Activated CD4-positive, alpha-beta T cell treated with anti-CD3 and anti-CD28 coated beads for 36 hours (primary cell): ENCODE data around the gene SDC1. TPM values are rescaled to one million over a fixed set of nuclear protein-coding genes. Genes with fewer than 3 reads are reported as not detected.
"Not testable (repeated sequence)": the region's sequence is repeated elsewhere in the genome, so short reads cannot be mapped to it uniquely, and the experiment has no call there.

Experiments
- ATAC-seq: fragments of 200-7000 bp; cut with Tn5 transposase; one replicate; pipeline ENCODE4 v1.10.0; 2021; ENCODE audit warnings: mild to moderate bottlenecking, moderate library complexity
- CTCF ChIA-PET: fragments of 350-600 bp; sonication (Branson Sonifier 250); formaldehyde crosslinking; loops from one replicate; lab custom pipeline; 2021; ENCODE audit warnings: antibody characterized with exemption; lab: Charles Lee
- POLR2A ChIA-PET: fragments of 350-600 bp; sonication (Branson Sonifier 250); formaldehyde crosslinking; loops from one replicate; lab custom pipeline; 2021; ENCODE audit warnings: antibody characterized with exemption, inconsistent platforms; lab: Charles Lee
- DNase-seq: peaks from one replicate; pipeline ENCODE4 v3.0.0-alpha.2; 2020
- H3K27ac Mint-ChIP-seq: one replicate; pipeline ENCODE4 v1.8.0; 2021; ENCODE audit warnings: mixed read lengths
- H3K27me3 Mint-ChIP-seq: one replicate; pipeline ENCODE4 v1.8.0; 2021; ENCODE audit warnings: mixed read lengths
- H3K36me3 Mint-ChIP-seq: one replicate; pipeline ENCODE4 v1.8.0; 2021; ENCODE audit warnings: low read depth, mixed read lengths
- H3K4me1 Mint-ChIP-seq: one replicate; pipeline ENCODE4 v1.8.0; 2021; ENCODE audit warnings: mixed read lengths
- H3K4me3 Mint-ChIP-seq: one replicate; pipeline ENCODE4 v1.8.0; 2021; ENCODE audit warnings: mild to moderate bottlenecking, moderate library complexity, mixed read lengths
- H3K9me3 Mint-ChIP-seq: one replicate; pipeline ENCODE4 v1.8.0; 2021; ENCODE audit warnings: low read depth, mixed read lengths
- intact Hi-C, 2 experiments: fragments of 100-400 bp; cut with DNase I in 1 of 2; cut with micrococcal nuclease in 1 of 2; formaldehyde crosslinking; loops; one replicate each; pipeline versions ENCODE4 v1.14.2 to v1.15.1; 2022 to 2024; cut with DNase I, micrococcal nuclease
- total RNA-seq, 2 experiments: library from RNA; stranded (reverse); gene quantifications; one replicate each; pipeline ENCODE4 v1.2.3, GENCODE V29; 2021

The SDC1 gene
- under 1 TPM in 1 of 2 experiments, not detected in 1; 0.23 TPM for total RNA-seq

- POLR2A ChIA-PET = no interaction called here
Observed at GRCh38 chr2:20224716-20225293, at the start of gene SDC1. Gene SDC1 (minus strand): TSS chr2:20225130. CDS start chr2:20224867, 263 bp downstream.

GRCh38 chr2:20273042-20273441 is 48.1 kb upstream of the SDC1 start:
- Mint-ChIP-seq H3K36me3 (peaks cover 26% of the 10 kb centered on the region), H3K4me3 (no peak overlapping the region), H3K9me3 (no peaks in the 10 kb centered on the region), H3K27me3 (no peaks in the 10 kb centered on the region), H3K4me1 (no peaks in the 10 kb centered on the region), H3K27ac (no peak overlapping the region)
- no peak for DNase-seq
- ChIA-PET CTCF (no interaction called here), POLR2A (no interaction called here)
- intact Hi-C loops = loop anchor here in 1 of 2 experiments (2.0 kb wide), 1 partner anchor 16 kb away; no protein-coding TSS in a partner anchor
- no peak for ATAC-seq

More at GRCh38 chr2:20224716-20225293, at the start of gene SDC1:
- CTCF ChIA-PET = interaction anchor here (0.5 to 1.4 kb wide), 5 partner anchors 19 to 186 kb away, joined by 3 to 4 read pairs (median 4); no protein-coding TSS in a partner anchor
- intact Hi-C loops = loop anchor here (2.0 to 5.0 kb wide), 3 partner anchors 88 to 118 kb away; no protein-coding TSS in a partner anchor
- peak; percentile 46 for ATAC-seq
- Mint-ChIP-seq H3K4me3 (peak within 1 kb of the TSS; percentile 35), H3K36me3 (no peaks in the 10 kb centered on the region), H3K4me1 (peaks cover 3% of the 10 kb centered on the region), H3K27me3 (peaks cover 50% of the 10 kb centered on the region), H3K27ac (no peak within 1 kb of the TSS), H3K9me3 (no peaks in the 10 kb centered on the region)
- peak; percentile 20 for DNase-seq

GRCh38 chr2:20268317-20268716 is 43.4 kb upstream of the SDC1 start:
- CTCF ChIA-PET, H3K9me3 Mint-ChIP-seq, DNase-seq, H3K4me1 Mint-ChIP-seq, POLR2A ChIA-PET, ATAC-seq, H3K27me3 Mint-ChIP-seq, intact Hi-C loops, H3K27ac Mint-ChIP-seq, H3K4me3 Mint-ChIP-seq: not testable (repeated sequence)
- H3K36me3 Mint-ChIP-seq = peaks cover 32% of the 10 kb centered on the region

- POLR2A ChIA-PET = interaction anchor here (0.6 kb wide), 1 partner anchor 34 kb away, joined by 3 read pairs; no protein-coding TSS in a partner anchor
Observed at GRCh38 chr2:20267529-20267928, 42.6 kb upstream of the SDC1 start.

GRCh38 chr2:20264629-20265028 is 39.7 kb upstream of the SDC1 start:
- Mint-ChIP-seq H3K36me3 (peaks cover 29% of the 10 kb centered on the region), H3K27ac (peak overlapping the region; percentile 7), H3K27me3 (no peaks in the 10 kb centered on the region), H3K9me3 (no peaks in the 10 kb centered on the region), H3K4me3 (no peak overlapping the region), H3K4me1 (peaks cover 2% of the 10 kb centered on the region)
- ChIA-PET POLR2A (no interaction called here), CTCF (interaction anchor here (1.2 to 1.3 kb wide), 2 partner anchors 28 to 159 kb away, joined by 3 to 7 read pairs; no protein-coding TSS in a partner anchor)
- DNase-seq (no peak), ATAC-seq (no peak)
- intact Hi-C loops = no loop called here

More at GRCh38 chr2:20267529-20267928, 42.6 kb upstream of the SDC1 start:
- intact Hi-C loops = no loop called here
- Mint-ChIP-seq H3K9me3 (no peaks in the 10 kb centered on the region), H3K4me3 (no peak overlapping the region), H3K36me3 (peaks cover 34% of the 10 kb centered on the region), H3K27ac (no peak overlapping the region), H3K27me3 (no peaks in the 10 kb centered on the region), H3K4me1 (peaks cover 2% of the 10 kb centered on the region)
- CTCF ChIA-PET = no interaction called here
- no peak for DNase-seq
- no peak for ATAC-seq

GRCh38 chr2:20257411-20257810 is 32.5 kb upstream of the SDC1 start:
- Mint-ChIP-seq H3K27ac (no peak overlapping the region), H3K4me1 (no peaks in the 10 kb centered on the region), H3K4me3 (no peak overlapping the region), H3K36me3 (peaks cover 45% of the 10 kb centered on the region), H3K9me3 (no peaks in the 10 kb centered on the region), H3K27me3 (no peaks in the 10 kb centered on the region)
- no peak for DNase-seq
- intact Hi-C loops = no loop called here
- ChIA-PET POLR2A (no interaction called here), CTCF (no interaction called here)
- no peak for ATAC-seq

- H3K27me3 Mint-ChIP-seq = no peaks in the 10 kb centered on the region
- no peaks in the 10 kb centered on the region for H3K9me3 Mint-ChIP-seq
- ChIA-PET CTCF (no interaction called here), POLR2A (no interaction called here)
- H3K27ac Mint-ChIP-seq = no peak overlapping the region
- H3K4me3 Mint-ChIP-seq = no peak overlapping the region
- intact Hi-C loops = no loop called here
- H3K36me3 Mint-ChIP-seq = peaks cover 59% of the 10 kb centered on the region
- DNase-seq (no peak), ATAC-seq (no peak)
- no peaks in the 10 kb centered on the region for H3K4me1 Mint-ChIP-seq
Observed at GRCh38 chr2:20254731-20255130, 29.8 kb upstream of the SDC1 start.

- Mint-ChIP-seq H3K4me3 (no peak overlapping the region), H3K27ac (peak overlapping the region; percentile 10), H3K36me3 (peaks cover 79% of the 10 kb centered on the region), H3K9me3 (no peaks in the 10 kb centered on the region), H3K27me3 (no peaks in the 10 kb centered on the region), H3K4me1 (no peaks in the 10 kb centered on the region)
- ChIA-PET CTCF (interaction anchor here (1.1 to 1.6 kb wide), 2 partner anchors 9 to 77 kb away, joined by 3 to 4 read pairs; no protein-coding TSS in a partner anchor), POLR2A (no interaction called here)
- intact Hi-C loops = no loop called here
- DNase-seq = no peak
- no peak for ATAC-seq
Observed at GRCh38 chr2:20250436-20250835, 25.5 kb upstream of the SDC1 start.

- H3K36me3 Mint-ChIP-seq = peaks cover 70% of the 10 kb centered on the region
- intact Hi-C loops = loop anchor here in 1 of 2 experiments (10.0 kb wide), 1 partner anchor 176 kb away; no protein-coding TSS in a partner anchor
- no peak for ATAC-seq
- H3K9me3 Mint-ChIP-seq = no peaks in the 10 kb centered on the region
- ChIA-PET CTCF (interaction anchor here (0.6 to 1.6 kb wide), 2 partner anchors 14 to 78 kb away, joined by 3 to 4 read pairs; no protein-coding TSS in a partner anchor), POLR2A (no interaction called here)
- DNase-seq = no peak
- H3K27ac Mint-ChIP-seq = no peak overlapping the region
- H3K4me1 Mint-ChIP-seq = no peaks in the 10 kb centered on the region
- H3K4me3 Mint-ChIP-seq = no peak overlapping the region
- no peaks in the 10 kb centered on the region for H3K27me3 Mint-ChIP-seq
Observed at GRCh38 chr2:20249170-20249569, 24.2 kb upstream of the SDC1 start.

GRCh38 chr2:20247084-20247483 is 22.2 kb upstream of the SDC1 start:
- POLR2A ChIA-PET = no interaction called here
- Mint-ChIP-seq H3K9me3 (no peaks in the 10 kb centered on the region), H3K36me3 (peaks cover 50% of the 10 kb centered on the region), H3K27ac (no peak overlapping the region), H3K4me1 (no peaks in the 10 kb centered on the region), H3K27me3 (no peaks in the 10 kb centered on the region), H3K4me3 (no peak overlapping the region)
- intact Hi-C loops = loop anchor here in 1 of 2 experiments (10.0 kb wide), 1 partner anchor 178 kb away; no protein-coding TSS in a partner anchor
- no peak for DNase-seq
- no peak for ATAC-seq
- CTCF ChIA-PET = interaction anchor here (0.7 kb wide), 1 partner anchor 42 kb away, joined by 3 read pairs; no protein-coding TSS in a partner anchor

- POLR2A ChIA-PET, H3K9me3 Mint-ChIP-seq, H3K27me3 Mint-ChIP-seq, ATAC-seq, H3K27ac Mint-ChIP-seq, DNase-seq, H3K4me3 Mint-ChIP-seq, H3K4me1 Mint-ChIP-seq: not testable (repeated sequence)
- CTCF ChIA-PET = interaction anchor here (1.1 to 2.4 kb wide), 3 partner anchors 22 to 83 kb away, joined by 3 to 7 read pairs (median 3); no protein-coding TSS in a partner anchor
- intact Hi-C loops = loop anchor here (5.0 to 10.0 kb wide), 3 partner anchors 179 to 399 kb away; no protein-coding TSS in a partner anchor
- peaks cover 23% of the 10 kb centered on the region for H3K36me3 Mint-ChIP-seq
Observed at GRCh38 chr2:20243637-20244036, 18.7 kb upstream of the SDC1 start.
